K562 (cell line): ENCODE results near the gene LY6G6F. TPM values are rescaled to one million over a fixed set of nuclear protein-coding genes. Genes with fewer than 3 reads are reported as not detected.

Experiments used
- DIDO1 ChIP-seq: fragments of 450-650 bp; IDR thresholded peaks from 2 replicates; pipeline ENCODE4 v1.6.1; 2016; ENCODE audit warnings: low read depth, missing biosample characterization, missing genetic modification characterization
- KDM5B ChIP-seq: fragments of 200-600 bp; sonication (generic); IDR thresholded peaks from 2 replicates; pipeline ENCODE4 v1.6.1; 2012; ENCODE audit warnings: low read depth, mild to moderate bottlenecking, moderate library complexity, low read length, control low read depth, inconsistent platforms; ENCODE audit not compliant: insufficient replicate concordance
- NFE2L1 ChIP-seq: fragments of 450-650 bp; IDR thresholded peaks from 2 replicates; pipeline ENCODE4 v1.6.1; 2016; ENCODE audit warnings: missing genetic modification characterization, low read depth, mild to moderate bottlenecking, missing compliant biosample characterization, moderate library complexity, borderline replicate concordance
- SRSF1 ChIP-seq: fragments of 200-400 bp; formaldehyde crosslinking; IDR thresholded peaks from 2 replicates; pipeline ENCODE4 v1.6.1; 2017; ENCODE audit warnings: mild to moderate bottlenecking, low read depth, low read length, moderate library complexity
- U2AF2 ChIP-seq: fragments of 200-400 bp; formaldehyde crosslinking; optimal IDR thresholded peaks from 2 replicates; pipeline ENCODE3; 2017; ENCODE audit warnings: low read depth, mild to moderate bottlenecking, low read length
- polyA plus RNA-seq, 8 experiments: library from polyadenylated mRNA; depleted of rRNA in 4 of 8; stranded (reverse) in 5 of 8; unstranded in 3 of 8; fragments of >200 nt; fragmentation: Nextera tagmentation in 2 of 8; fragmentation: Illumina TruSeq in 1 of 8; extraction: Ambion mirVana in 2 of 8; extraction: Trizol in 1 of 8; gene quantifications; 2 replicates each; pipeline versions ENCODE4 v1.2.1 to v1.2.3, GENCODE V29; 2011 to 2014; ENCODE audit warnings: inconsistent platforms in 1 of 8, missing spikeins in 1 of 8
- total RNA-seq, 7 experiments: library from RNA; depleted of rRNA in 6 of 7; stranded (reverse); fragments of >200 nt in 6 of 7; fragmentation: Illumina TruSeq in 2 of 7; extraction: Trizol in 2 of 7; gene quantifications; 2 replicates each; pipeline versions ENCODE4 v1.2.1 to v1.2.3, GENCODE V29; 2011 to 2021; ENCODE audit warnings: low replicate concordance in 1 of 7
- TF ChIP-seq, protein P1 (sequence below): sonication (generic); formaldehyde crosslinking; IDR thresholded peaks from 2 replicates; pipeline ENCODE4 v1.8.0; 2023; ENCODE audit warnings: mild to moderate bottlenecking, missing genetic modification reagents
- TF ChIP-seq, protein P2 (sequence below): fragments of 450-650 bp; formaldehyde crosslinking; conservative IDR thresholded peaks from 2 replicates; pipeline ENCODE4 v1.4.0; 2022; ENCODE audit warnings: mild to moderate bottlenecking, missing genetic modification characterization
- TF ChIP-seq, protein P3 (sequence below), 2 experiments: IDR thresholded peaks in 1 of 2; conservative IDR thresholded peaks in 1 of 2; 2 replicates each; pipeline ENCODE4 v1.6.1; 2016; ENCODE audit warnings: low read depth in 2 of 2, mild to moderate bottlenecking in 1 of 2, missing compliant biosample characterization in 1 of 2, missing genetic modification characterization in 1 of 2, moderate library complexity in 1 of 2
- TF ChIP-seq, protein P4 (sequence below): IDR thresholded peaks from 2 replicates; pipeline ENCODE4 v1.6.1; 2011; ENCODE audit not compliant: insufficient read length; ENCODE audit errors: extremely low read depth
- TF ChIP-seq, protein P5 (sequence below): fragments of 250-450 bp; sonication (Bioruptor Pico); IDR thresholded peaks from 2 replicates; pipeline ENCODE4 v1.8.0; 2022; ENCODE audit warnings: inconsistent platforms, mild to moderate bottlenecking, moderate library complexity, borderline replicate concordance

LY6G6F gene
- total and polyA plus RNA-seq, 9 of the 15 experiments (the other 6 are each of a cell fraction or from before 2014, with no cell fraction given): 0.14 to 0.50 (median 0.28) TPM; not detected in 2

DNA sequence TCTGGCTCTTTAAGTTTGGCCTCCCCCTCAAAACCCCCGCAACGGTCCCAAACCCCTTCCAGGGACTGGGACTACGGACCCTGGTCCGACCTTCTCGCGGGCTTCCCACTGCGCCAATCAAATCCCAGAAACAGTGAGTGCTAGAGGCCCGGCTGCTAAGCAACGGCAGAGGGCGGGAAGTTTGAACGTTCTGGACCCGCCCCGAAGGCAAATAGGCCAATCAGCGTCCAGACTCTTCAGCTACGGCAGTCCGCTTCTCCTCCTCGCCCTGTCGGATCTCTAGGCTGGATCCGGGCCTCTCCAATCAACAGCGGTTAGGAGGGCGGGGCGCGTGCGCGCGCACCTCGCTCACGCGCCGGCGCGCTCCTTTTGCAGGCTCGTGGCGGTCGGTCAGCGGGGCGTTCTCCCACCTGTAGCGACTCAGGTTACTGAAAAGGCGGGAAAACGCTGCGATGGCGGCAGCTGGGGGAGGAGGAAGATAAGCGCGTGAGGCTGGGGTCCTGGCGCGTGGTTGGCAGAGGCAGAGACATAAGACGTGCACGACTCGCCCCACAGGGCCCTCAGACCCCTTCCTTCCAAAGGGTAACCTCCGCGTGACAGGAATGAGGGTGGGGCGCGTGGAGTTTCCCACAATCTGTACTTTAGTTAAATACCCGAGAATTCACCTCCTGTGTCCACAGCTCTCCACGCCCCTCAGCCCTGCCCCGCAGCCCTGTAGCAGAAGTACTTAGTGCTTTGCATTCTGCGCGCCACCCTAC, 33.2 kb downstream of the LY6G6F start, which contains the start of gene MSH5 (continued):
- TF ChIP-seq, protein P1, sequence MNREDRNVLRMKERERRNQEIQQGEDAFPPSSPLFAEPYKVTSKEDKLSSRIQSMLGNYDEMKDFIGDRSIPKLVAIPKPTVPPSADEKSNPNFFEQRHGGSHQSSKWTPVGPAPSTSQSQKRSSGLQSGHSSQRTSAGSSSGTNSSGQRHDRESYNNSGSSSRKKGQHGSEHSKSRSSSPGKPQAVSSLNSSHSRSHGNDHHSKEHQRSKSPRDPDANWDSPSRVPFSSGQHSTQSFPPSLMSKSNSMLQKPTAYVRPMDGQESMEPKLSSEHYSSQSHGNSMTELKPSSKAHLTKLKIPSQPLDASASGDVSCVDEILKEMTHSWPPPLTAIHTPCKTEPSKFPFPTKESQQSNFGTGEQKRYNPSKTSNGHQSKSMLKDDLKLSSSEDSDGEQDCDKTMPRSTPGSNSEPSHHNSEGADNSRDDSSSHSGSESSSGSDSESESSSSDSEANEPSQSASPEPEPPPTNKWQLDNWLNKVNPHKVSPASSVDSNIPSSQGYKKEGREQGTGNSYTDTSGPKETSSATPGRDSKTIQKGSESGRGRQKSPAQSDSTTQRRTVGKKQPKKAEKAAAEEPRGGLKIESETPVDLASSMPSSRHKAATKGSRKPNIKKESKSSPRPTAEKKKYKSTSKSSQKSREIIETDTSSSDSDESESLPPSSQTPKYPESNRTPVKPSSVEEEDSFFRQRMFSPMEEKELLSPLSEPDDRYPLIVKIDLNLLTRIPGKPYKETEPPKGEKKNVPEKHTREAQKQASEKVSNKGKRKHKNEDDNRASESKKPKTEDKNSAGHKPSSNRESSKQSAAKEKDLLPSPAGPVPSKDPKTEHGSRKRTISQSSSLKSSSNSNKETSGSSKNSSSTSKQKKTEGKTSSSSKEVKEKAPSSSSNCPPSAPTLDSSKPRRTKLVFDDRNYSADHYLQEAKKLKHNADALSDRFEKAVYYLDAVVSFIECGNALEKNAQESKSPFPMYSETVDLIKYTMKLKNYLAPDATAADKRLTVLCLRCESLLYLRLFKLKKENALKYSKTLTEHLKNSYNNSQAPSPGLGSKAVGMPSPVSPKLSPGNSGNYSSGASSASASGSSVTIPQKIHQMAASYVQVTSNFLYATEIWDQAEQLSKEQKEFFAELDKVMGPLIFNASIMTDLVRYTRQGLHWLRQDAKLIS (CRISPR knock-in tag): no peak
- TF ChIP-seq SRSF1 (peak; percentile 80; the same call in 1 of the 2 replicates), DIDO1 (tag) (peak; percentile 56; the same call in 1 of the 2 replicates), NFE2L1 (tag) (no peak), KDM5B (peak; percentile 50), U2AF2 (no peak)
- TF ChIP-seq, protein P2, sequence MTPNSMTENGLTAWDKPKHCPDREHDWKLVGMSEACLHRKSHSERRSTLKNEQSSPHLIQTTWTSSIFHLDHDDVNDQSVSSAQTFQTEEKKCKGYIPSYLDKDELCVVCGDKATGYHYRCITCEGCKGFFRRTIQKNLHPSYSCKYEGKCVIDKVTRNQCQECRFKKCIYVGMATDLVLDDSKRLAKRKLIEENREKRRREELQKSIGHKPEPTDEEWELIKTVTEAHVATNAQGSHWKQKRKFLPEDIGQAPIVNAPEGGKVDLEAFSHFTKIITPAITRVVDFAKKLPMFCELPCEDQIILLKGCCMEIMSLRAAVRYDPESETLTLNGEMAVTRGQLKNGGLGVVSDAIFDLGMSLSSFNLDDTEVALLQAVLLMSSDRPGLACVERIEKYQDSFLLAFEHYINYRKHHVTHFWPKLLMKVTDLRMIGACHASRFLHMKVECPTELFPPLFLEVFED (CRISPR knock-in tag): peak; percentile 64; the same call in 1 of the 2 replicates
- TF ChIP-seq, protein P3, sequence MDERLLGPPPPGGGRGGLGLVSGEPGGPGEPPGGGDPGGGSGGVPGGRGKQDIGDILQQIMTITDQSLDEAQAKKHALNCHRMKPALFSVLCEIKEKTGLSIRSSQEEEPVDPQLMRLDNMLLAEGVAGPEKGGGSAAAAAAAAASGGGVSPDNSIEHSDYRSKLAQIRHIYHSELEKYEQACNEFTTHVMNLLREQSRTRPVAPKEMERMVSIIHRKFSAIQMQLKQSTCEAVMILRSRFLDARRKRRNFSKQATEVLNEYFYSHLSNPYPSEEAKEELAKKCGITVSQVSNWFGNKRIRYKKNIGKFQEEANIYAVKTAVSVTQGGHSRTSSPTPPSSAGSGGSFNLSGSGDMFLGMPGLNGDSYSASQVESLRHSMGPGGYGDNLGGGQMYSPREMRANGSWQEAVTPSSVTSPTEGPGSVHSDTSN (CRISPR knock-in tag; IDR thresholded peaks at IDR 0.05; ENCODE audit: low read depth): no peak
- TF ChIP-seq, protein P3 (tag; conservative IDR thresholded peaks at IDR 0.05; ENCODE audit: low read depth): peak; percentile 66
- TF ChIP-seq, protein P4, sequence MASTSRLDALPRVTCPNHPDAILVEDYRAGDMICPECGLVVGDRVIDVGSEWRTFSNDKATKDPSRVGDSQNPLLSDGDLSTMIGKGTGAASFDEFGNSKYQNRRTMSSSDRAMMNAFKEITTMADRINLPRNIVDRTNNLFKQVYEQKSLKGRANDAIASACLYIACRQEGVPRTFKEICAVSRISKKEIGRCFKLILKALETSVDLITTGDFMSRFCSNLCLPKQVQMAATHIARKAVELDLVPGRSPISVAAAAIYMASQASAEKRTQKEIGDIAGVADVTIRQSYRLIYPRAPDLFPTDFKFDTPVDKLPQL: no peak
- TF ChIP-seq, protein P5, sequence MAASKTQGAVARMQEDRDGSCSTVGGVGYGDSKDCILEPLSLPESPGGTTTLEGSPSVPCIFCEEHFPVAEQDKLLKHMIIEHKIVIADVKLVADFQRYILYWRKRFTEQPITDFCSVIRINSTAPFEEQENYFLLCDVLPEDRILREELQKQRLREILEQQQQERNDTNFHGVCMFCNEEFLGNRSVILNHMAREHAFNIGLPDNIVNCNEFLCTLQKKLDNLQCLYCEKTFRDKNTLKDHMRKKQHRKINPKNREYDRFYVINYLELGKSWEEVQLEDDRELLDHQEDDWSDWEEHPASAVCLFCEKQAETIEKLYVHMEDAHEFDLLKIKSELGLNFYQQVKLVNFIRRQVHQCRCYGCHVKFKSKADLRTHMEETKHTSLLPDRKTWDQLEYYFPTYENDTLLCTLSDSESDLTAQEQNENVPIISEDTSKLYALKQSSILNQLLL (CRISPR knock-in tag): no peak
